Activated CD8-positive, alpha-beta T cell treated with anti-CD3 and anti-CD28 coated beads for 36 hours (primary cell): ENCODE data around the gene ST8SIA6. TPM values are rescaled to one million over a fixed set of nuclear protein-coding genes. Genes with fewer than 3 reads are reported as not detected.

ENCODE experiments used
- ATAC-seq: fragments of 200-7000 bp; cut with Tn5 transposase; one replicate; pipeline ENCODE4 v1.10.0; 2021; ENCODE audit warnings: mild to moderate bottlenecking, moderate library complexity
- CTCF ChIA-PET: fragments of 350-600 bp; sonication (Branson Sonifier 250); formaldehyde crosslinking; loops from one replicate; lab custom pipeline; 2021; ENCODE audit warnings: antibody characterized with exemption; lab: Charles Lee
- POLR2A ChIA-PET: fragments of 350-600 bp; sonication (Branson Sonifier 250); formaldehyde crosslinking; loops from one replicate; lab custom pipeline; 2021; ENCODE audit warnings: antibody characterized with exemption; lab: Charles Lee
- DNase-seq: peaks from one replicate; pipeline ENCODE4 v3.0.0-alpha.2; 2020
- H3K27ac Mint-ChIP-seq: one replicate; pipeline ENCODE4 v1.8.0; 2021; ENCODE audit warnings: mild to moderate bottlenecking, mixed read lengths
- H3K27me3 Mint-ChIP-seq: one replicate; pipeline ENCODE4 v1.8.0; 2021; ENCODE audit warnings: mixed read lengths
- H3K36me3 Mint-ChIP-seq: one replicate; pipeline ENCODE4 v1.8.0; 2021; ENCODE audit warnings: low read depth, mixed read lengths
- H3K4me1 Mint-ChIP-seq: one replicate; pipeline ENCODE4 v1.8.0; 2021; ENCODE audit warnings: low read depth, mixed read lengths
- H3K4me3 Mint-ChIP-seq: one replicate; pipeline ENCODE4 v1.8.0; 2021; ENCODE audit warnings: mild to moderate bottlenecking, moderate library complexity, mixed read lengths
- H3K9me3 Mint-ChIP-seq: one replicate; pipeline ENCODE4 v1.8.0; 2021; ENCODE audit warnings: mixed read lengths
- CTCF ChIP-seq: fragments of 200-600 bp; IDR thresholded peaks from one replicate; pipeline ENCODE4 v1.8.0; 2022; ENCODE audit warnings: antibody characterized with exemption, mild to moderate bottlenecking
- intact Hi-C: fragments of 100-400 bp; cut with micrococcal nuclease; formaldehyde crosslinking; loops from one replicate; pipeline ENCODE4 v1.10.0; 2022
- total RNA-seq, 2 experiments: library from RNA; stranded (reverse); gene quantifications; one replicate each; pipeline ENCODE4 v1.2.3, GENCODE V29; 2021

Gene ST8SIA6
- total RNA-seq, 2 experiments from 2014 or later = not detected

GRCh38 chr10:17457083-17457482, 2.7 kb upstream of the ST8SIA6 start:
- no peak for TF ChIP-seq CTCF
- peaks cover 34% of the 10 kb centered on the region for H3K27me3 Mint-ChIP-seq
- intact Hi-C loops = no loop called here
- POLR2A ChIA-PET = no interaction called here
- no peak overlapping the region for H3K27ac Mint-ChIP-seq
- H3K36me3 Mint-ChIP-seq = no peaks in the 10 kb centered on the region
- H3K4me3 Mint-ChIP-seq = no peak overlapping the region
- ATAC-seq (no peak), DNase-seq (no peak)
- no peaks in the 10 kb centered on the region for H3K9me3 Mint-ChIP-seq
- CTCF ChIA-PET = interaction anchor here (0.6 to 1.2 kb wide), 3 partner anchors 26 to 53 kb away, joined by 3 read pairs; no protein-coding TSS in a partner anchor
- H3K4me1 Mint-ChIP-seq = peaks cover 15% of the 10 kb centered on the region

- intact Hi-C loops = no loop called here
- no peak for TF ChIP-seq CTCF
- DNase-seq = no peak
- Mint-ChIP-seq H3K27ac (no peak overlapping the region), H3K36me3 (no peaks in the 10 kb centered on the region), H3K9me3 (no peaks in the 10 kb centered on the region), H3K4me3 (no peak overlapping the region), H3K4me1 (peaks cover 15% of the 10 kb centered on the region), H3K27me3 (peaks cover 39% of the 10 kb centered on the region)
- ChIA-PET POLR2A (interaction anchor here (0.6 kb wide), 1 partner anchor 573 kb away, joined by 3 read pairs; no protein-coding TSS in a partner anchor), CTCF (interaction anchor here (1.2 kb wide), 1 partner anchor 25 kb away, joined by 3 read pairs; no protein-coding TSS in a partner anchor)
- ATAC-seq = no peak
These were observed 1.7 kb upstream of the ST8SIA6 start for GRCh38 chr10:17456032-17456548.

- Mint-ChIP-seq H3K9me3 (no peaks in the 10 kb centered on the region), H3K4me1 (peaks cover 15% of the 10 kb centered on the region), H3K4me3 (peak overlapping the region; percentile 61), H3K27me3 (peaks cover 41% of the 10 kb centered on the region), H3K27ac (no peak overlapping the region), H3K36me3 (no peaks in the 10 kb centered on the region)
- ATAC-seq = peak; percentile 10
- DNase-seq = no peak
- intact Hi-C loops = no loop called here
- ChIA-PET POLR2A (no interaction called here), CTCF (interaction anchor here (0.9 to 2.0 kb wide), 4 partner anchors 10 to 146 kb away, joined by 3 to 5 read pairs (median 4); no protein-coding TSS in a partner anchor)
- TF ChIP-seq CTCF = no peak
These were observed 673 bp upstream of the ST8SIA6 start for GRCh38 chr10:17455015-17455520.

- DNase-seq = peak; percentile 42
- no peak overlapping the region for H3K27ac Mint-ChIP-seq
- ChIA-PET CTCF (interaction anchor here (0.9 to 2.0 kb wide), 4 partner anchors 15 to 163 kb away, joined by 3 to 5 read pairs (median 3); no protein-coding TSS in a partner anchor), POLR2A (interaction anchor here (0.7 to 1.2 kb wide), 2 partner anchors 9 to 11 kb away, joined by 3 read pairs; no protein-coding TSS in a partner anchor)
- peaks cover 15% of the 10 kb centered on the region for H3K4me1 Mint-ChIP-seq
- H3K9me3 Mint-ChIP-seq = peaks cover 5% of the 10 kb centered on the region
- peak; percentile 68 for ATAC-seq
- intact Hi-C loops = no loop called here
- H3K36me3 Mint-ChIP-seq = peaks cover 3% of the 10 kb centered on the region
- H3K4me3 Mint-ChIP-seq = peak overlapping the region; percentile 72
- no peak for TF ChIP-seq CTCF
- peaks cover 44% of the 10 kb centered on the region for H3K27me3 Mint-ChIP-seq
These were observed 863 bp downstream of the ST8SIA6 start for GRCh38 chr10:17453373-17454091.

GRCh38 chr10:17453035-17453372, 1.4 kb downstream of the ST8SIA6 start:
- ATAC-seq (no peak), DNase-seq (no peak)
- POLR2A ChIA-PET = interaction anchor here (0.7 to 1.2 kb wide), 2 partner anchors 9 to 11 kb away, joined by 3 read pairs; no protein-coding TSS in a partner anchor
- Mint-ChIP-seq H3K4me1 (peaks cover 15% of the 10 kb centered on the region), H3K4me3 (peak overlapping the region; percentile 72), H3K9me3 (peaks cover 10% of the 10 kb centered on the region), H3K27me3 (peaks cover 45% of the 10 kb centered on the region), H3K36me3 (peaks cover 6% of the 10 kb centered on the region), H3K27ac (no peak overlapping the region)
- intact Hi-C loops = no loop called here
- no peak for TF ChIP-seq CTCF
- CTCF ChIA-PET = interaction anchor here (0.9 to 2.0 kb wide), 4 partner anchors 15 to 163 kb away, joined by 3 to 5 read pairs (median 3); no protein-coding TSS in a partner anchor
